Breast epithelium (tissue), 3 donors: ENCODE measurements around the gene MRGPRX1.

ENCODE experiments used
- POLR2A ChIP-seq: fragments of 450-650 bp; IDR thresholded peaks from one replicate; pipeline ENCODE4 v1.6.1; 2016; ENCODE audit warnings: antibody characterized with exemption, mild to moderate bottlenecking, moderate library complexity
- TF ChIP-seq, protein P1 (sequence below), 3 donors: fragments of 450-650 bp; IDR thresholded peaks; one replicate each; pipeline ENCODE4 v1.5.1; 2016 to 2017; ENCODE audit warnings: antibody characterized with exemption in 3 of 3, mild to moderate bottlenecking in 3 of 3, moderate library complexity in 3 of 3

- TF ChIP-seq, protein P1, sequence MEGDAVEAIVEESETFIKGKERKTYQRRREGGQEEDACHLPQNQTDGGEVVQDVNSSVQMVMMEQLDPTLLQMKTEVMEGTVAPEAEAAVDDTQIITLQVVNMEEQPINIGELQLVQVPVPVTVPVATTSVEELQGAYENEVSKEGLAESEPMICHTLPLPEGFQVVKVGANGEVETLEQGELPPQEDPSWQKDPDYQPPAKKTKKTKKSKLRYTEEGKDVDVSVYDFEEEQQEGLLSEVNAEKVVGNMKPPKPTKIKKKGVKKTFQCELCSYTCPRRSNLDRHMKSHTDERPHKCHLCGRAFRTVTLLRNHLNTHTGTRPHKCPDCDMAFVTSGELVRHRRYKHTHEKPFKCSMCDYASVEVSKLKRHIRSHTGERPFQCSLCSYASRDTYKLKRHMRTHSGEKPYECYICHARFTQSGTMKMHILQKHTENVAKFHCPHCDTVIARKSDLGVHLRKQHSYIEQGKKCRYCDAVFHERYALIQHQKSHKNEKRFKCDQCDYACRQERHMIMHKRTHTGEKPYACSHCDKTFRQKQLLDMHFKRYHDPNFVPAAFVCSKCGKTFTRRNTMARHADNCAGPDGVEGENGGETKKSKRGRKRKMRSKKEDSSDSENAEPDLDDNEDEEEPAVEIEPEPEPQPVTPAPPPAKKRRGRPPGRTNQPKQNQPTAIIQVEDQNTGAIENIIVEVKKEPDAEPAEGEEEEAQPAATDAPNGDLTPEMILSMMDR (IDR thresholded peaks at IDR 0.05), result no peak
- no peak for TF ChIP-seq POLR2A
Measured at GRCh38 chr11:18981897-18982296, 42.7 kb upstream of the MRGPRX1 start.
